Measurements from ENCODE around the gene ACADL.

The ACADL gene

GRCh38 chr2:210224941-210225672 lies at the start of gene ACADL:
ACADL (minus strand) TSS chr2:210225447; CDS start chr2:210225263, 184 bp downstream.
- DNase-seq, result no peak

DNA sequence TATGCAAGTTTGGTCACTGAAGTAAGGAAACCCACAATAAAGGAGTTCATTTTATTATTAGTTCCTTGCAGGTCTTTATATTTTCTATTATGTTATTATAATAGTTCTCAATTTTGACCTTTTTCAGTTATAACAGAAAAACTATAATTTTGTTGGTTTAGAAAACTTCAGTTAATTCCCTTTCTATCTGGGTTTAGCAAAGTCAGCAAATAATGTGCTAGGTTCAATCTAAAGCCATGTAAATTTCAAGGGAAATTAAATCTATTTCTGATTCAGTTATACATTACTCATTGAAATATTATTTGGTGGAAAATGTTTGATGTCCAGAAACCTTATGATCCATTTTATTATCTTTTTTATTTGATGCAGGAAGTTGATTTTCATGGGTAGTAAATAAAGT lies 46.1 kb upstream of the ACADL start:
- DNase-seq, result no peak

DNA sequence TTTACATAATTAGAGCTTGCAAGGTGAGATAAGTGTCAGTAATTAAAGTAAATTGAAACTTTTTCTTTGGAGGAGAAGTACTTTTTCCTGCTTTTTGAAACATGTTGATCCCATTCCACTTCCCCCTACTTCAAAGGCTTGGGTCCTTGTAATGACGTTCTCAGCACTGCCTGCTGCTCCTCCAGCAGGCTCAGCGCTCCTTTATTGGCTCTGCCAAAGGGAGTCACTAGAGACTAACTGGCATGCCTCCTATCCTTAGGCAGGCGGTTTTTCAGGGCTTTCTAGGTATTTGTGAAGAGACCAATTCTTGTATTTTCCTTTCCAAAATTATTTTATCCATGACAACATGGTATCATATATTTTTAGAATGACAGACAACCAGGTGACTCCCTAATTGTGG lies 43.9 kb upstream of the ACADL start:
- no peak for DNase-seq

GRCh38 chr2:210268281-210268680 lies 43.0 kb upstream of the ACADL start:
- DNase-seq, result no peak

GRCh38 chr2:210267698-210268097 lies 42.5 kb upstream of the ACADL start:
- no peak for DNase-seq

DNA sequence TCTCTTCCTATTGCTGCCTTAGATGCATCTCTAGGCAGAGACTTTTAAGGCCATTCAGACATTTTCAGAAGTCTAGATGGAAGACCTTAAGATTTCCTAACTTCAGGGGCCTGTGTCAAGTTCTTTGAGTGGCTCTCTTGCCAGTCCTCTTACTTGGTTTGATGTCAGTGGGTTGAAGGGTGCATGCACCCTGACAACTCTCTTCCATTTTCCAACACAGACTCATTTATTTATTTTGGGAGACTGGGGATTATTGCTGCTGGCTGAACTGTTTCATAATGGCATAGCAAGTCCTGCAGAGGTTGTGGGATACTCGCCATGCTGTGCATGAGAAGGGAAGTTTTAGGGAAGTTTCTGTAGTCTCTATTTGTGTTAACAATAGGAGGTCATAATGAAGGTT lies 39.0 kb upstream of the ACADL start:
- no peak for DNase-seq

DNA sequence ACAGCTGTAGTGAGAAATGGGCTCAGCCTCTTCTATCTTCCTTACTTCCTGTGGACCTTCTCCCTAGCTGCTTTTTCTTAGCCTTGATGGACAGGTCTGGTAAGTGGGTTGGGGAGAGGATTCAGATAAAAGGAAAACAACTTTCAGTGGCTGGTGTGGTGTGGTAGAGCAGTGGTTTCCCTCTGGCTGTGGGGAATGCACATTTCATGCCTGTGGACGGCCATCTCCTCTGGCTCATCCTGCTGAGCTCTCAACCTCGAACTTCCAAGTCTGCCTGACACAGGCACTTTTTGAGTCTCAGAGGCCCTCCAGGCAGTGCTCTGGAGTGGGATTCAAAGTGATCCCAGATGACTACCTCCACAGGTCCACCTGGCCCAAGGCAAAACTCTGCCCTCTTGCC lies 38.6 kb upstream of the ACADL start:
- no peak for DNase-seq

- DNase-seq, result no peak
These were observed 36.8 kb upstream of the ACADL start for GRCh38 chr2:210262036-210262435.

DNA sequence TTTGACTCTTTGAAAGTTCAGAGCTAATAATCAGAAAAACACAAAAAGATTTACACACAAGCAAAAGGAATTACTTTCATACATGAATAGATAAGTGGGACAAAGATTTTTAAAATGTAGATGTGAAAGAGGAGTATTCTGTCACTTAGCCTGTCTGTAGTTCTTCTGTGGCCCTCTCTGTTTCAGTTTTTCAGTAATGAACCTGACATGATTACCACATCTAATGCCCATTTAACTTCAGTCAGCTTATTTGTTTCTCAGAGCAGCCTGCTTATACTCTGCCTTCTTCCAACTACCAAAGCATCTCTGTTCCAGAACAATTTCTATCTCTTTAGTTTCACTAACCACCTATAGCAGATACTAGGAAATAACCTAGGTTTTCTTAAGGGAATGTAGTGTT lies 34.4 kb upstream of the ACADL start:
- DNase-seq, result no peak

GRCh38 chr2:210252699-210253606 lies 27.7 kb upstream of the ACADL start:
- no peak for DNase-seq

GRCh38 chr2:210250622-210251021 lies 25.4 kb upstream of the ACADL start:
- no peak for DNase-seq

DNA sequence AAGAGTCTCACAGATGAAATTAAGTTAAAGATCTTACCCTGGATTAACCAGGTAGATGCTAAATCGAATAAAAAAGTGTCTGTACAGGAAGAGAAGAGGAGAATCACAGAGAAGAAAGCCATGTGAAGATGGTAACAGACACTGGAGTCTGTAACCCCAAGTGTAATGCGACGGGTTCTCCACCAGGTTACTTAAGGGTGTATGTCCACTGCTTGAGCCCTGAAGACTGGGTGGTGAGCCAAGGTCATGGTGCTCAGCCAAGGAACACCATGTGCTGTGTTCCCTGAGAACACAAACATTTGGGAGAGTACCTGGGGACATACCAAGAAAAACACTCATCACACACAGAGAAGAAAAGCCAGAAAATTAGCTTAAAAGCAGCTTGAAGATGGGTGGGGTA lies 8.2 kb upstream of the ACADL start:
- DNase-seq, result no peak

DNA sequence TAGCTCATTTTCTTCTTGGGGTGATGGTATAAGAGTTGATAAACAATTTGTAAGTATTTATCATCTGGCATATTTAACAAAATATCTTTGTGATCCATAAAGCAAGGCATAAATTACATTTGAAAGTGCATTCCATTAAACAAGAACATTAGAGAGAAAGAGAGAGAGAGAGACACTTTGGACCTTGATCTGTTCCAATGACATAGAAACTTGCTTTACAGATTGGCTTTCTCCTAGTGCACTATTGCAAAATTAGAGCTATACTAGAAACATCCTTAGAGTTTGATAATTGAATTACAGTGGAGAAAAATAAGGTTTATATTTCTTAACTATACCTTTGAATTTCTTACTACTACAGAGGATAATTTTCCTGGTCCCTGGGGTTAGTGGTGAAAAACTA lies 5.7 kb upstream of the ACADL start:
- DNase-seq, result no peak

- DNase-seq, result no peak
These were observed 5.3 kb upstream of the ACADL start for GRCh38 chr2:210230518-210230917.

DNA sequence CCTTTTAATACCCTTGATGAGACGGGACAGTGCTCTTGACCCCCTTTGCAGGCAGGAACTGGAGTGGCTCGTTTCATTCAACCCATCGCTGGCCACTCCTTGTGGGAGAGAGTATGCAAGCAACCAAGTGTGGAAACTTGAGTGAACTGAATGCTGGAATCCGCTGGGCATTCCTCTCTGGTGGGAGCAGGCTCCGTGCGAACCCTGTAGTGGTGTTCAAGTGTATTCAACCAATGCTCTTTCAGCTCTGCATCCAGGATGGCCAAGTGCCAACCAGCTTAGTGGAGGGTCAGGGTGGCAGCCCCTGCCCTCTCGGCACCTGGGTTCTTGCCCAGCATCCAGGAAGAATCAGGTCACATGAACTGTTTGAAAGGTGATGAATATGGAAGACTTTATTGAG lies 3.3 kb upstream of the ACADL start:
- DNase-seq, result no peak

DNA sequence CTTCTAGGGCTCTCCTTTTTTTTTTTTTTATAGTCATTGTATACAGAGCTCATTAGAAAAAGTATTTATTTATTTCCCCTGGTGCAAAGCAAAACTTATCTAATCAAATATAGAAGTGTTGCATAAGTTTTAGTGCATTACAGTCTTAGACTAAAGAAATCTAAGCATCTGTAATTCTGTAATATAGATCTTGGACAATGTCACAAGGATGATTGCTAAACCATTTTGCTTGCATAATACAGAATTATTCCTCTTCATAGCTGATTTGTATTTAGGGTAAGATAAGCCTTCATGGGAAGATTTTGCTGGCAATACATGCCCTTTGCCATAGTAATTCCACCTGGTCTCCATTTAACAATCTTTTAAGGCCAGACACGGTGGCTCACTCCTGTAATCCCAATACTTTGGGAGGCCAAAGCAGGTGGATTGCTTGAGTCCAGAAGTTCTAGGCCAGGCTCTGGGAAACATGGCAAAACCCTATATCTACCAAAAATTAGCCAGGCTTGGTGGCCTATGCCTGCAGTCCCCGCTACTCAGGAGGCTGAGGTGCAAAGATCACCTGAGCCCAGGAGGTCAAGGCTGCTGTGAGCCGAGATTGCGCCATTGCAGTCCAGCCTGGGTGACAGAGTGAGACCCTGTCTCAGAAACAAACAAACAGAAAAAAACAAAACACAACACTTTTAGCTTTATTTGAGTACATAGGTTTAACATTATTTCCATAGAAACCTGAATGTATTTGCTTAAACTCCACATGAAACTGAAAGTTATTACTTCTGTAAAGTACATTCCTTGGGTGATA lies 2.2 kb upstream of the ACADL start:
- no peak for DNase-seq

- DNase-seq, result no peak
These were observed 976 bp upstream of the ACADL start for GRCh38 chr2:210226223-210226622.

- DNase-seq, result no peak
These were observed 681 bp downstream of the ACADL start for GRCh38 chr2:210224591-210224940.

GRCh38 chr2:210215120-210215519 lies 10.1 kb downstream of the ACADL start:
- no peak for DNase-seq

- DNase-seq, result no peak
These were observed 15.1 kb downstream of the ACADL start for GRCh38 chr2:210210185-210210584.

- no peak for DNase-seq
These were observed 17.3 kb downstream of the ACADL start for GRCh38 chr2:210207929-210208328.

GRCh38 chr2:210203558-210203957 lies 21.7 kb downstream of the ACADL start:
- DNase-seq, result no peak

DNA sequence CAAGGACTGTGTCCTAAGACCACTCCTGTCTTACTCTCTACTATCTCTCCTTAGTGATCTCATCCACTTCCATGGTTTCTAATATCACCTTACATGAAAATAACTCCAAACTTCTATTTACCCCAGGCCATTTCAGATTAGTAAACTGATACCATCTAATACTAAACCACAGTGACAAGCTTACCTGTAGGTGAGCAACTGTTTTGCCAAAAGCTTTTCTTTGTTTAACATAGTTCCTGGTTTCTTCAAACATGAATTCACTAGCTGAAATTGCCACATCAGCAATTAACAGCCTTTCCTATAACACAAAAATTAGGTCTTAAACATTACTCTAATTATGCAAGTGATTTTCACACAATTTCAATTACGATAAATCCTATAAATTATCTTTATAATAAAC lies 22.1 kb downstream of the ACADL start:
- DNase-seq, result no peak

- DNase-seq, result no peak
These were observed 25.4 kb downstream of the ACADL start for GRCh38 chr2:210199854-210200253.

Data from CD4-positive, alpha-beta T cell treated with Interferon alpha-2 for 1 hour (primary cell).